DND-41 (cell line): Measurements from ENCODE around the gene RAMP3.

Experiments used
- EZH2 ChIP-seq: IDR thresholded peaks from 3 replicates; pipeline ENCODE4 v1.6.1; 2012; ENCODE audit warnings: borderline replicate concordance, low read depth, mild to moderate bottlenecking, moderate library complexity, low read length, inconsistent platforms; ENCODE audit not compliant: severe bottlenecking
- TF ChIP-seq, protein P1 (sequence below): IDR thresholded peaks from 2 replicates; pipeline ENCODE4 v1.5.1; 2012; ENCODE audit warnings: borderline replicate concordance, low read length, moderate library complexity, mild to moderate bottlenecking; ENCODE audit not compliant: poor library complexity, severe bottlenecking; ENCODE audit errors: extremely low read depth

- TF ChIP-seq, protein P1, sequence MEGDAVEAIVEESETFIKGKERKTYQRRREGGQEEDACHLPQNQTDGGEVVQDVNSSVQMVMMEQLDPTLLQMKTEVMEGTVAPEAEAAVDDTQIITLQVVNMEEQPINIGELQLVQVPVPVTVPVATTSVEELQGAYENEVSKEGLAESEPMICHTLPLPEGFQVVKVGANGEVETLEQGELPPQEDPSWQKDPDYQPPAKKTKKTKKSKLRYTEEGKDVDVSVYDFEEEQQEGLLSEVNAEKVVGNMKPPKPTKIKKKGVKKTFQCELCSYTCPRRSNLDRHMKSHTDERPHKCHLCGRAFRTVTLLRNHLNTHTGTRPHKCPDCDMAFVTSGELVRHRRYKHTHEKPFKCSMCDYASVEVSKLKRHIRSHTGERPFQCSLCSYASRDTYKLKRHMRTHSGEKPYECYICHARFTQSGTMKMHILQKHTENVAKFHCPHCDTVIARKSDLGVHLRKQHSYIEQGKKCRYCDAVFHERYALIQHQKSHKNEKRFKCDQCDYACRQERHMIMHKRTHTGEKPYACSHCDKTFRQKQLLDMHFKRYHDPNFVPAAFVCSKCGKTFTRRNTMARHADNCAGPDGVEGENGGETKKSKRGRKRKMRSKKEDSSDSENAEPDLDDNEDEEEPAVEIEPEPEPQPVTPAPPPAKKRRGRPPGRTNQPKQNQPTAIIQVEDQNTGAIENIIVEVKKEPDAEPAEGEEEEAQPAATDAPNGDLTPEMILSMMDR = no peak
- no peak for TF ChIP-seq EZH2
Measured at GRCh38 chr7:45108863-45109262, 48.7 kb upstream of the RAMP3 start.
